Stimulated activated memory B cell treated with anti-CD40 and anti-IgM and Interleukin-4, amounts not matched to agents 10 μg/mL and 1 μg/mL and 100 μg/mL, for 72 hours (primary cell): ENCODE data around the gene TMEM179.
A peak's percentile ranks its signal among the peaks of the same experiment; 100 is the strongest.
"Not testable (repeated sequence)": the region's sequence is repeated elsewhere in the genome, so short reads cannot be mapped to it uniquely, and the experiment has no call there.

ENCODE experiments used
- ATAC-seq: fragments of 150-1000 bp; cut with Tn5 transposase; 2 replicates; pipeline ENCODE4 v1.10.0; 2021
- H3K27ac Mint-ChIP-seq: one replicate; pipeline ENCODE4 v1.8.0; 2022; ENCODE audit warnings: mild to moderate bottlenecking, mixed read lengths
- H3K27me3 Mint-ChIP-seq: one replicate; pipeline ENCODE4 v1.8.0; 2022; ENCODE audit warnings: mixed read lengths
- H3K36me3 Mint-ChIP-seq: one replicate; pipeline ENCODE4 v1.8.0; 2022; ENCODE audit warnings: mixed read lengths
- H3K4me1 Mint-ChIP-seq: one replicate; pipeline ENCODE4 v1.8.0; 2022; ENCODE audit warnings: mixed read lengths
- H3K4me3 Mint-ChIP-seq: one replicate; pipeline ENCODE4 v1.8.0; 2022; ENCODE audit warnings: mild to moderate bottlenecking, moderate library complexity, mixed read lengths
- H3K9me3 Mint-ChIP-seq: one replicate; pipeline ENCODE4 v1.8.0; 2022; ENCODE audit warnings: mixed read lengths

The TMEM179 gene

GRCh38 chr14:104588066-104588857 is 16.3 kb downstream of the TMEM179 start:
- Mint-ChIP-seq H3K4me1 (no peaks in the 10 kb centered on the region), H3K4me3 (no peak overlapping the region), H3K27me3 (peaks cover 33% of the 10 kb centered on the region), H3K9me3 (peaks cover 5% of the 10 kb centered on the region), H3K27ac (no peak overlapping the region), H3K36me3 (no peaks in the 10 kb centered on the region)
- peak; percentile 5 for ATAC-seq

- Mint-ChIP-seq H3K27me3 (peaks cover 29% of the 10 kb centered on the region), H3K36me3 (no peaks in the 10 kb centered on the region), H3K4me3 (no peak overlapping the region), H3K4me1 (no peaks in the 10 kb centered on the region), H3K27ac (no peak overlapping the region), H3K9me3 (peaks cover 5% of the 10 kb centered on the region)
- ATAC-seq, result no peak
These were observed 16.9 kb downstream of the TMEM179 start for GRCh38 chr14:104587641-104588040.

- Mint-ChIP-seq H3K4me1 (no peaks in the 10 kb centered on the region), H3K36me3 (no peaks in the 10 kb centered on the region), H3K4me3 (no peak overlapping the region), H3K9me3 (no peaks in the 10 kb centered on the region), H3K27me3 (peaks cover 23% of the 10 kb centered on the region), H3K27ac (no peak overlapping the region)
- no peak for ATAC-seq
These were observed 17.5 kb downstream of the TMEM179 start for GRCh38 chr14:104586832-104587620.

- Mint-ChIP-seq H3K4me3 (no peak overlapping the region), H3K27me3 (peaks cover 28% of the 10 kb centered on the region)
- ATAC-seq, result no peak
These were observed 18.4 kb downstream of the TMEM179 start for GRCh38 chr14:104585966-104586697.

GRCh38 chr14:104584557-104584956 is 20.0 kb downstream of the TMEM179 start:
- Mint-ChIP-seq H3K36me3 (no peaks in the 10 kb centered on the region), H3K27ac (no peak overlapping the region), H3K4me1 (no peaks in the 10 kb centered on the region), H3K4me3 (no peak overlapping the region), H3K9me3 (no peaks in the 10 kb centered on the region), H3K27me3 (peaks cover 38% of the 10 kb centered on the region)
- no peak for ATAC-seq

More at GRCh38 chr14:104585966-104586697, 18.4 kb downstream of the TMEM179 start:
- H3K4me1 Mint-ChIP-seq, result no peaks in the 10 kb centered on the region
- H3K27ac Mint-ChIP-seq, result no peak overlapping the region
- no peaks in the 10 kb centered on the region for H3K36me3 Mint-ChIP-seq
- no peaks in the 10 kb centered on the region for H3K9me3 Mint-ChIP-seq

GRCh38 chr14:104583424-104584306 is 20.9 kb downstream of the TMEM179 start:
- peaks cover 47% of the 10 kb centered on the region for H3K27me3 Mint-ChIP-seq
- no peaks in the 10 kb centered on the region for H3K36me3 Mint-ChIP-seq
- H3K4me3 Mint-ChIP-seq, result no peak overlapping the region
- no peak overlapping the region for H3K27ac Mint-ChIP-seq
- no peak for ATAC-seq
- H3K4me1 Mint-ChIP-seq, result no peaks in the 10 kb centered on the region
- H3K9me3 Mint-ChIP-seq, result no peaks in the 10 kb centered on the region

GRCh38 chr14:104582662-104583061 is 21.9 kb downstream of the TMEM179 start:
- no peak for ATAC-seq
- H3K27ac Mint-ChIP-seq, result no peak overlapping the region
- H3K9me3 Mint-ChIP-seq, result no peaks in the 10 kb centered on the region

GRCh38 chr14:104582005-104582404 is 22.6 kb downstream of the TMEM179 start:
- H3K9me3 Mint-ChIP-seq, result no peaks in the 10 kb centered on the region
- no peaks in the 10 kb centered on the region for H3K4me1 Mint-ChIP-seq
- H3K36me3 Mint-ChIP-seq, result no peaks in the 10 kb centered on the region
- H3K4me3 Mint-ChIP-seq, result no peak overlapping the region
- peaks cover 63% of the 10 kb centered on the region for H3K27me3 Mint-ChIP-seq
- no peak for ATAC-seq
- H3K27ac Mint-ChIP-seq, result no peak overlapping the region

More at GRCh38 chr14:104582662-104583061, 21.9 kb downstream of the TMEM179 start:
- H3K27me3 Mint-ChIP-seq, result peaks cover 57% of the 10 kb centered on the region
- H3K36me3 Mint-ChIP-seq, result no peaks in the 10 kb centered on the region
- no peaks in the 10 kb centered on the region for H3K4me1 Mint-ChIP-seq
- H3K4me3 Mint-ChIP-seq, result no peak overlapping the region

GRCh38 chr14:104581521-104581920 is 23.1 kb downstream of the TMEM179 start:
- Mint-ChIP-seq H3K36me3 (no peaks in the 10 kb centered on the region), H3K4me3 (no peak overlapping the region), H3K27me3 (peaks cover 62% of the 10 kb centered on the region), H3K9me3 (no peaks in the 10 kb centered on the region), H3K27ac (no peak overlapping the region), H3K4me1 (no peaks in the 10 kb centered on the region)
- no peak for ATAC-seq

GRCh38 chr14:104580961-104581360 is 23.6 kb downstream of the TMEM179 start:
- peaks cover 62% of the 10 kb centered on the region for H3K27me3 Mint-ChIP-seq
- H3K36me3 Mint-ChIP-seq, result no peaks in the 10 kb centered on the region
- no peak for ATAC-seq
- no peaks in the 10 kb centered on the region for H3K9me3 Mint-ChIP-seq
- H3K27ac Mint-ChIP-seq, result no peak overlapping the region
- H3K4me1 Mint-ChIP-seq, result no peaks in the 10 kb centered on the region
- H3K4me3 Mint-ChIP-seq, result no peak overlapping the region

GRCh38 chr14:104579939-104580338 is 24.6 kb downstream of the TMEM179 start:
- ATAC-seq, H3K9me3 Mint-ChIP-seq, H3K4me1 Mint-ChIP-seq, H3K36me3 Mint-ChIP-seq, H3K4me3 Mint-ChIP-seq, H3K27ac Mint-ChIP-seq: not testable (repeated sequence)
- peaks cover 60% of the 10 kb centered on the region for H3K27me3 Mint-ChIP-seq

GRCh38 chr14:104579507-104579906 is 25.1 kb downstream of the TMEM179 start, which contains the start of gene C14orf180:
Gene C14orf180 (plus strand): TSS chr14:104579764. CDS start chr14:104586431, 6,667 bp downstream.
- Mint-ChIP-seq H3K27ac (no peak within 1 kb of the TSS), H3K4me3 (no peak within 1 kb of the TSS), H3K36me3 (no peaks in the 10 kb centered on the region), H3K27me3 (peaks cover 60% of the 10 kb centered on the region), H3K4me1 (no peaks in the 10 kb centered on the region), H3K9me3 (no peaks in the 10 kb centered on the region)
- no peak for ATAC-seq

GRCh38 chr14:104578321-104578720 is 26.3 kb downstream of the TMEM179 start:
- Mint-ChIP-seq H3K9me3 (no peaks in the 10 kb centered on the region), H3K4me3 (no peak overlapping the region), H3K36me3 (no peaks in the 10 kb centered on the region), H3K27ac (no peak overlapping the region), H3K27me3 (peaks cover 60% of the 10 kb centered on the region), H3K4me1 (no peaks in the 10 kb centered on the region)
- no peak for ATAC-seq

- no peak overlapping the region for H3K4me3 Mint-ChIP-seq
These were observed 26.7 kb downstream of the TMEM179 start for GRCh38 chr14:104577847-104578301.

More at GRCh38 chr14:104577847-104578301, 26.7 kb downstream of the TMEM179 start:
- H3K4me1 Mint-ChIP-seq, result no peaks in the 10 kb centered on the region
- no peak overlapping the region for H3K27ac Mint-ChIP-seq
- H3K27me3 Mint-ChIP-seq, result peaks cover 60% of the 10 kb centered on the region
- H3K36me3 Mint-ChIP-seq, result no peaks in the 10 kb centered on the region
- no peak for ATAC-seq
- no peaks in the 10 kb centered on the region for H3K9me3 Mint-ChIP-seq
